MM.1S (cell line): ENCODE measurements around the gene HTR2C.

Experiments
- DNase-seq: peaks from one replicate; pipeline ENCODE4 v3.0.0-alpha.2; 2015
- H2AFZ ChIP-seq: fragments of 300-600 bp; sonication (generic); 2 replicates; pipeline ENCODE4 v1.6.0; 2016; ENCODE audit warnings: antibody characterized with exemption, low read length
- H3F3A ChIP-seq: fragments of 300-600 bp; sonication (generic); 2 replicates; pipeline ENCODE4 v1.6.1; 2016; ENCODE audit warnings: mild to moderate bottlenecking, antibody characterized with exemption, low read length, moderate library complexity, mixed read lengths; ENCODE audit not compliant: insufficient read depth
- H3K27ac ChIP-seq: fragments of 300-600 bp; sonication (generic); 2 replicates; pipeline ENCODE4 v1.5.1; 2016; ENCODE audit warnings: mild to moderate bottlenecking, low read length
- H3K27me3 ChIP-seq: fragments of 300-600 bp; sonication (generic); replicated peaks from 2 replicates; pipeline ENCODE4 v1.6.0; 2016; ENCODE audit warnings: low read length; ENCODE audit not compliant: insufficient read depth
- H3K36me3 ChIP-seq: fragments of 300-600 bp; sonication (generic); replicated peaks from 2 replicates; pipeline ENCODE4 v1.6.1; 2016; ENCODE audit warnings: mild to moderate bottlenecking, low read length, mixed read lengths; ENCODE audit not compliant: insufficient read depth
- H3K4me1 ChIP-seq: fragments of 300-600 bp; sonication (generic); 2 replicates; pipeline ENCODE4 v1.6.1; 2016; ENCODE audit warnings: low read length, mixed read lengths
- H3K4me2 ChIP-seq: fragments of 300-600 bp; sonication (generic); 2 replicates; pipeline ENCODE4 v1.6.0; 2016; ENCODE audit warnings: low read depth, low read length
- H3K4me3 ChIP-seq: fragments of 300-600 bp; sonication (generic); 2 replicates; pipeline ENCODE4 v1.5.1; 2016; ENCODE audit warnings: low read length, mixed read lengths
- H3K79me2 ChIP-seq: fragments of 300-600 bp; sonication (generic); 2 replicates; pipeline ENCODE4 v1.6.1; 2016; ENCODE audit warnings: mixed run types, low read length, mixed read lengths
- H3K9ac ChIP-seq: fragments of 300-600 bp; sonication (generic); 2 replicates; pipeline ENCODE4 v1.6.1; 2016; ENCODE audit warnings: low read length, mixed read lengths
- H3K9me2 ChIP-seq: fragments of 300-600 bp; sonication (generic); replicated peaks from 2 replicates; pipeline ENCODE4 v1.6.1; 2016; ENCODE audit warnings: mild to moderate bottlenecking, low read length, mixed read lengths; ENCODE audit not compliant: insufficient read depth
- H3K9me3 ChIP-seq: fragments of 300-600 bp; sonication (generic); replicated peaks from 2 replicates; pipeline ENCODE4 v1.6.1; 2016; ENCODE audit warnings: mild to moderate bottlenecking, low read length, mixed read lengths; ENCODE audit not compliant: insufficient read depth
- H4K20me1 ChIP-seq: fragments of 300-600 bp; sonication (generic); 2 replicates; pipeline ENCODE4 v1.6.1; 2016; ENCODE audit warnings: mild to moderate bottlenecking, low read length, moderate library complexity, mixed read lengths; ENCODE audit not compliant: insufficient read depth
- EZH2 ChIP-seq: fragments of 300-600 bp; sonication (generic); optimal IDR thresholded peaks from 2 replicates; pipeline ENCODE3; 2017; ENCODE audit warnings: low read depth, mild to moderate bottlenecking, antibody characterized with exemption, low read length, mixed read lengths
- EZH2phosphoT487 ChIP-seq: fragments of 300-600 bp; sonication (generic); IDR thresholded peaks from 2 replicates; pipeline ENCODE4 v1.6.1; 2018; ENCODE audit warnings: antibody characterized with exemption, low read length
- TF ChIP-seq, protein P1 (sequence below): fragments of 300-600 bp; sonication (generic); IDR thresholded peaks from 2 replicates; pipeline ENCODE4 v1.5.1; 2016; ENCODE audit warnings: antibody characterized with exemption, low read length, mixed read lengths

Gene HTR2C

DNA sequence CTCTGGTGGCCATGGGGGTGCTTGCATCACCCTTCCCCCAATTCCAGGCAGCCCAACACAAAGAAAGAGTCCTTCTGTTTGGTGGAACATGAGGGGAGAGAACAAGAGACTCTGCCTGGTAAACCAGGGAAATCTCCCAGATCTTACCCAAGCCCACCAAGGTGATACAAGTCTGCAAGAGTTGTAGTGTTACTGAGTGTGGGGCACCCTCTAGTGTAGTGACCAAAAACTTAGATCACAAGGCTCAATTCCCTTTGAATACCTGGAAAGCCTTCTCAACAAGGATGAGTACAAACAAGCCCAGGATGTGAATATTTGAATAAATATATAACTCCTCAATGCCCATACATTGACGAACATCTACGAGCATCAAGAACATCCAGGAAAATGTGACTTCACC is 368.8 kb downstream of the HTR2C start:
- H3K4me2 ChIP-seq = no peak overlapping the region
- no peak for DNase-seq
- H3K27me3 ChIP-seq = no peaks in the 10 kb centered on the region
- H3K9ac ChIP-seq = no peak overlapping the region
- H3K79me2 ChIP-seq = no peaks in the 10 kb centered on the region
- H3K9me3 ChIP-seq = no peaks in the 10 kb centered on the region
- no peak overlapping the region for H3K4me3 ChIP-seq
- no peaks in the 10 kb centered on the region for H3K36me3 ChIP-seq
- no peak overlapping the region for H3K27ac ChIP-seq
- TF ChIP-seq EZH2phosphoT487 (no peak), EZH2 (no peak)
- TF ChIP-seq, protein P1, sequence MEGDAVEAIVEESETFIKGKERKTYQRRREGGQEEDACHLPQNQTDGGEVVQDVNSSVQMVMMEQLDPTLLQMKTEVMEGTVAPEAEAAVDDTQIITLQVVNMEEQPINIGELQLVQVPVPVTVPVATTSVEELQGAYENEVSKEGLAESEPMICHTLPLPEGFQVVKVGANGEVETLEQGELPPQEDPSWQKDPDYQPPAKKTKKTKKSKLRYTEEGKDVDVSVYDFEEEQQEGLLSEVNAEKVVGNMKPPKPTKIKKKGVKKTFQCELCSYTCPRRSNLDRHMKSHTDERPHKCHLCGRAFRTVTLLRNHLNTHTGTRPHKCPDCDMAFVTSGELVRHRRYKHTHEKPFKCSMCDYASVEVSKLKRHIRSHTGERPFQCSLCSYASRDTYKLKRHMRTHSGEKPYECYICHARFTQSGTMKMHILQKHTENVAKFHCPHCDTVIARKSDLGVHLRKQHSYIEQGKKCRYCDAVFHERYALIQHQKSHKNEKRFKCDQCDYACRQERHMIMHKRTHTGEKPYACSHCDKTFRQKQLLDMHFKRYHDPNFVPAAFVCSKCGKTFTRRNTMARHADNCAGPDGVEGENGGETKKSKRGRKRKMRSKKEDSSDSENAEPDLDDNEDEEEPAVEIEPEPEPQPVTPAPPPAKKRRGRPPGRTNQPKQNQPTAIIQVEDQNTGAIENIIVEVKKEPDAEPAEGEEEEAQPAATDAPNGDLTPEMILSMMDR = no peak
- no peak overlapping the region for H2AFZ ChIP-seq
- H3K9me2 ChIP-seq = no peaks in the 10 kb centered on the region
- no peaks in the 10 kb centered on the region for H4K20me1 ChIP-seq
- no peaks in the 10 kb centered on the region for H3F3A ChIP-seq
- H3K4me1 ChIP-seq = no peaks in the 10 kb centered on the region
